Mesothelial cell of epicardium (in vitro differentiated cells): ENCODE data around the gene ZDHHC14. TPM values are rescaled to one million over a fixed set of nuclear protein-coding genes. Genes with fewer than 3 reads are reported as not detected.

Source experiments
- DNase-seq, 2 experiments: peaks; one replicate each; pipeline ENCODE4 v3.0.0; 2021; ENCODE audit warnings: low spot score in 2 of 2; ENCODE audit not compliant: unreplicated experiment in 2 of 2
- H3K27ac Mint-ChIP-seq: 2 replicates; pipeline ENCODE4 v1.8.0; 2021; ENCODE audit warnings: mixed read lengths
- H3K27me3 Mint-ChIP-seq: 2 replicates; pipeline ENCODE4 v1.8.0; 2021; ENCODE audit warnings: low read depth, mixed read lengths
- H3K36me3 Mint-ChIP-seq: 2 replicates; pipeline ENCODE4 v1.8.0; 2021; ENCODE audit warnings: mixed read lengths
- H3K4me1 Mint-ChIP-seq: 2 replicates; pipeline ENCODE4 v1.8.0; 2021; ENCODE audit warnings: mixed read lengths
- H3K4me3 Mint-ChIP-seq: 2 replicates; pipeline ENCODE4 v1.8.0; 2021; ENCODE audit warnings: mild to moderate bottlenecking, moderate library complexity, mixed read lengths
- H3K9me3 Mint-ChIP-seq: 2 replicates; pipeline ENCODE4 v1.8.0; 2021; ENCODE audit warnings: mixed read lengths
- total RNA-seq: library from RNA; stranded (reverse); gene quantifications from 3 replicates; pipeline ENCODE4 v1.2.1, GENCODE V29; 2021
- TF ChIP-seq, protein P1 (sequence below): fragments of 200-600 bp; sonication (generic); IDR thresholded peaks from one replicate; pipeline ENCODE4 v1.5.0; 2021; ENCODE audit warnings: antibody characterized with exemption; ENCODE audit not compliant: unreplicated experiment

ZDHHC14 gene
- total RNA-seq, 1 donor from 2014 or later = 11.3 TPM

DNA sequence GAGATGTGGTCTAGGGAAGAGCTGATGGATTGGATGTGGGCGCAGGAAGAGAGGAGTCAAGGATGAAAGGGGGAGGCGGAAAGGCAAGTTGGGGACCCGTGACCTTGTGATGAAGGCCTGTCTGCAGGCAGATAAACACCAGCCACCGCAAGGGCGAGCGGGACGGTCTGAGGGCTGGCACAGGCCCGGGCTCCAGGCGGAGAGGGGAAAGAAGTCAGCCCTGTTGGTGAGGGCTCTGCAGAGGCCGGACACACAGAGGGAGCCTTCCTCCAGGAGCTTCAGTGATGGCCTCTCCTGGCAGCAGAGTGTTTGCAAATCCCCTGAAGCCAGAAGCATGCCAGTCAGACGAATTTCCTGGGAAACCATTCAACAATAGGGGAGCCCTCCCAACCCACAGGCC lies 112.2 kb downstream of the ZDHHC14 start:
- H3K9me3 Mint-ChIP-seq = peaks cover 11% of the 10 kb centered on the region
- DNase-seq = no peak
- TF ChIP-seq, protein P1, sequence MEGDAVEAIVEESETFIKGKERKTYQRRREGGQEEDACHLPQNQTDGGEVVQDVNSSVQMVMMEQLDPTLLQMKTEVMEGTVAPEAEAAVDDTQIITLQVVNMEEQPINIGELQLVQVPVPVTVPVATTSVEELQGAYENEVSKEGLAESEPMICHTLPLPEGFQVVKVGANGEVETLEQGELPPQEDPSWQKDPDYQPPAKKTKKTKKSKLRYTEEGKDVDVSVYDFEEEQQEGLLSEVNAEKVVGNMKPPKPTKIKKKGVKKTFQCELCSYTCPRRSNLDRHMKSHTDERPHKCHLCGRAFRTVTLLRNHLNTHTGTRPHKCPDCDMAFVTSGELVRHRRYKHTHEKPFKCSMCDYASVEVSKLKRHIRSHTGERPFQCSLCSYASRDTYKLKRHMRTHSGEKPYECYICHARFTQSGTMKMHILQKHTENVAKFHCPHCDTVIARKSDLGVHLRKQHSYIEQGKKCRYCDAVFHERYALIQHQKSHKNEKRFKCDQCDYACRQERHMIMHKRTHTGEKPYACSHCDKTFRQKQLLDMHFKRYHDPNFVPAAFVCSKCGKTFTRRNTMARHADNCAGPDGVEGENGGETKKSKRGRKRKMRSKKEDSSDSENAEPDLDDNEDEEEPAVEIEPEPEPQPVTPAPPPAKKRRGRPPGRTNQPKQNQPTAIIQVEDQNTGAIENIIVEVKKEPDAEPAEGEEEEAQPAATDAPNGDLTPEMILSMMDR = no peak
- no peaks in the 10 kb centered on the region for H3K36me3 Mint-ChIP-seq
- peaks cover 9% of the 10 kb centered on the region for H3K27me3 Mint-ChIP-seq
- H3K27ac Mint-ChIP-seq = no peak overlapping the region
- H3K4me3 Mint-ChIP-seq = no peak overlapping the region
- H3K4me1 Mint-ChIP-seq = peaks cover 10% of the 10 kb centered on the region

DNA sequence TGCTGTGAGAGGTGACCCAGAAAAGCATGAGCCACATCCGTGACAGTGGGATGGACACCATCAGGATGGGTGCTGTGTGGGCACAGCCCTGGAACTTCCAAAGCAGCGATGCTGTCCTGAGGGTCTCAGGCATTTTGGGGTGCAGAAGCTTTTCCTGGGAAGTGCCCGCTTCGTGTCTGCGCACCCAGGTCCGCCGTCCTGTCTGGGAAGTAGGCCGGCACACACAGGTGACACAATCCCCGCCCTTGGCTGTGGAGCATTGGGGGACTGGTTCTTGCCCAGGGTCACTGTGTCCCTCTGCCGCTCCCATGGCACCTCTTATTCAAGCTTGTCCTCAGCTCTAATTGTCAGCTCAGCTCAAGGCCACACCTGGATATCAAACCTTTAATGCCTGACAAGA lies 112.6 kb downstream of the ZDHHC14 start:
- Mint-ChIP-seq H3K27ac (no peak overlapping the region), H3K4me1 (peaks cover 8% of the 10 kb centered on the region), H3K4me3 (no peak overlapping the region), H3K9me3 (peaks cover 11% of the 10 kb centered on the region), H3K27me3 (peaks cover 7% of the 10 kb centered on the region), H3K36me3 (no peaks in the 10 kb centered on the region)
- TF ChIP-seq, protein P1 = no peak
- no peak for DNase-seq

DNA sequence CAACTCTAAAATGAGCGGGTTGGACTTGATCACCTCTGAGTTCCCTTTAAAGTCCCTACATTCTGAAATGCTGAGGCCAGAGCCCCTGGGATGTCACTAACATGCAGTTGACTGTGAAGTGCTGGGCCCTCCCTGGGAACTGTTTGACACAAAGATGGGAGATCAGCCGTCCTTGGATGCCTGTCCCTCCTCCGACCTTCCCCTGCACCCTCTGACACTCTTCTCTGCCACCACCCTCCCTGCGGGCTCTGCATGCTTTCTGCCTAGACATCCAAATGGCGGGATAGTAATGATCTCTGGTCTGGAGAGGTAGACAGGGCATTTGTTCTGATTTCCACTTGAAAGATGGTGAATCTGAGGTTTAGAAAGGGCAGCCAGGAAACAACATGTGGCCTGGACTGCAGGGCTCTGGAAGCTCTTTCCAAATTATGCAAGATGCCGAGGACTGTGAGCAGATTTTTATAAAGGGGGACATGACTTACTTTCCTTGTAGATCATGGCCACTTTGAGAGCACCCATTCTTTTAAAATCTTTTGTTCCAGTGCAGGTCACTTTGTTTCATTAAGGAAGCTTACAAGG lies 113.2 kb downstream of the ZDHHC14 start:
- peaks cover 7% of the 10 kb centered on the region for H3K27me3 Mint-ChIP-seq
- peaks cover 8% of the 10 kb centered on the region for H3K4me1 Mint-ChIP-seq
- no peaks in the 10 kb centered on the region for H3K36me3 Mint-ChIP-seq
- no peak for DNase-seq
- TF ChIP-seq, protein P1 = no peak
- H3K27ac Mint-ChIP-seq = no peak overlapping the region
- no peak overlapping the region for H3K4me3 Mint-ChIP-seq
- H3K9me3 Mint-ChIP-seq = peaks cover 11% of the 10 kb centered on the region

DNA sequence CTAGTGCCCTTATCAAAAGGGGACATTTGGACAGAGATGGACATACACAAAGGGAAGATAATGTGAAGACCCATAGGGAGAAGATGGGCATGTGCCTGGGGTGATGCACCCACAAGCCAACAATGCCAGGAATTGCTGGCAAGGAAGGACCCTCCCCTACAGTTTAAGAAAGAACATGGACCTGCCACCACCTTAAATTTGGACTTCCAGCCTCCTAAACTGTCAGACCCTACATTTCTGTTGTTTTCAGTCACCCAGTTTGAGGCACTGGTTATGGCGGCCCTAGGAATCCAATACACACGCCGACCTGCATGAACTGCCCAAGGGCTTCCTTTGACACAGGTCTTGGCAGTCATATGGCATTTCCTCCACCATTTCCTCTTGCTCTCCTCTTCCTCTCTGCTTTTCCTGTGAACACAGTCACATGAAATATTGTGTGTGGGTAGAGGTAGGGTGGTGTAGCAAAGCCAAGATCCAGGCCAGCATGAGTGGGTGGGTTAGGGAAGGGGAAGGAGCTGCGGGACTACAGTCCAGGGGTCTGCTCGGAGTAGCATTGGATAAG lies 115.6 kb downstream of the ZDHHC14 start:
- TF ChIP-seq, protein P1 = no peak
- peaks cover 6% of the 10 kb centered on the region for H3K4me1 Mint-ChIP-seq
- peaks cover 16% of the 10 kb centered on the region for H3K9me3 Mint-ChIP-seq
- no peaks in the 10 kb centered on the region for H3K27me3 Mint-ChIP-seq
- no peak overlapping the region for H3K27ac Mint-ChIP-seq
- no peak for DNase-seq
- H3K4me3 Mint-ChIP-seq = no peak overlapping the region
- no peaks in the 10 kb centered on the region for H3K36me3 Mint-ChIP-seq

DNA sequence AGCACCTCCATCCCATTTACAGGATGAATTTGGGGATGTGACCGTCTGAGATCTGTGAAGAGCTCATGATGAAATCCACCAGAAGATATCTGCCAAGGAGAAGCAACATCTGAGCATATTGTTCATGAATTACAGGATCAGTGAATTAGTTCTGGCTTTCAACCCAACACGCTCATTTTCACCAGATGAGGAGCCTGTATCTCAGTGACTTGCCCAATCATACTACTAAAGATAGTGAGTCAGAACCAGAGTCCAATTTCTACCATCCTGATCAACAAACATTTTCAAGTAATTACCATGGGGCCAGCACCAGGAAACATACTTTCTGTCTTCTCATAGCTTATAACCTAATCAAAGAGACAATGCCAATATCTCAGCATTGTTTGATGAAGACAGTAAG lies 116.6 kb downstream of the ZDHHC14 start:
- Mint-ChIP-seq H3K27me3 (no peaks in the 10 kb centered on the region), H3K9me3 (peaks cover 16% of the 10 kb centered on the region), H3K4me3 (no peak overlapping the region), H3K4me1 (peaks cover 6% of the 10 kb centered on the region), H3K27ac (no peak overlapping the region), H3K36me3 (no peaks in the 10 kb centered on the region)
- TF ChIP-seq, protein P1 = no peak
- no peak for DNase-seq
